Adipocyte (in vitro differentiated cells): Measurements from ENCODE around the gene FAM20A.
"Not testable (repeated sequence)": the region's sequence is repeated elsewhere in the genome, so short reads cannot be mapped to it uniquely, and the experiment has no call there.

ENCODE experiments used
- DNase-seq: peaks from one replicate; pipeline ENCODE4 v3.0.0-alpha.2; 2015; ENCODE audit warnings: low read depth
- H3K27me3 ChIP-seq: replicated peaks from 2 replicates; pipeline ENCODE4 v1.7.0; 2013; ENCODE audit warnings: mild to moderate bottlenecking, low read length, moderate library complexity; ENCODE audit not compliant: control insufficient read depth, insufficient read depth
- H3K36me3 ChIP-seq: 2 replicates; pipeline ENCODE4 v1.7.0; 2013; ENCODE audit warnings: low read length, mild to moderate bottlenecking, moderate library complexity; ENCODE audit not compliant: control insufficient read depth, insufficient read depth, severe bottlenecking
- H3K4me1 ChIP-seq: 2 replicates; pipeline ENCODE4 v1.7.0; 2013; ENCODE audit warnings: mild to moderate bottlenecking, low read length, moderate library complexity; ENCODE audit not compliant: control insufficient read depth, insufficient read depth
- H3K4me3 ChIP-seq: 2 replicates; pipeline ENCODE4 v1.7.0; 2013; ENCODE audit warnings: mild to moderate bottlenecking, low read length, moderate library complexity
- H3K9ac ChIP-seq: 2 replicates; pipeline ENCODE4 v1.7.0; 2013; ENCODE audit warnings: mild to moderate bottlenecking, low read length, moderate library complexity
- H3K9me3 ChIP-seq: 2 replicates; pipeline ENCODE4 v1.7.0; 2013; ENCODE audit warnings: mild to moderate bottlenecking, low read length, moderate library complexity; ENCODE audit not compliant: control insufficient read depth

FAM20A gene

GRCh38 chr17:68533887-68534694, 67.1 kb downstream of the FAM20A start:
- Histone ChIP-seq H3K4me3 (no peak overlapping the region), H3K9ac (peak overlapping the region; percentile 48), H3K27me3 (no peaks in the 10 kb centered on the region), H3K36me3 (peaks cover 90% of the 10 kb centered on the region), H3K4me1 (peaks cover 34% of the 10 kb centered on the region), H3K9me3 (no peaks in the 10 kb centered on the region)
- peak; percentile 66 for DNase-seq

- Histone ChIP-seq H3K9me3 (no peaks in the 10 kb centered on the region), H3K9ac (peak overlapping the region; percentile 56), H3K27me3 (no peaks in the 10 kb centered on the region), H3K4me1 (peaks cover 34% of the 10 kb centered on the region), H3K4me3 (no peak overlapping the region), H3K36me3 (peaks cover 90% of the 10 kb centered on the region)
- peak; percentile 68 for DNase-seq
These were observed 68.3 kb downstream of the FAM20A start for GRCh38 chr17:68532826-68533225.

GRCh38 chr17:68531252-68531651, 69.9 kb downstream of the FAM20A start:
- H3K36me3 ChIP-seq, result peaks cover 90% of the 10 kb centered on the region
- peak overlapping the region; percentile 2 for H3K9ac ChIP-seq
- peaks cover 31% of the 10 kb centered on the region for H3K4me1 ChIP-seq
- H3K4me3 ChIP-seq, result no peak overlapping the region
- no peaks in the 10 kb centered on the region for H3K9me3 ChIP-seq
- DNase-seq, result no peak
- no peaks in the 10 kb centered on the region for H3K27me3 ChIP-seq

- Histone ChIP-seq H3K27me3 (no peaks in the 10 kb centered on the region), H3K9me3 (no peaks in the 10 kb centered on the region), H3K36me3 (peaks cover 100% of the 10 kb centered on the region), H3K9ac (no peak overlapping the region), H3K4me1 (no peaks in the 10 kb centered on the region), H3K4me3 (no peak overlapping the region)
- no peak for DNase-seq
These were observed 73.9 kb downstream of the FAM20A start for GRCh38 chr17:68527314-68527713.

GRCh38 chr17:68526548-68526947, 74.6 kb downstream of the FAM20A start:
- Histone ChIP-seq H3K9me3 (no peaks in the 10 kb centered on the region), H3K4me3 (no peak overlapping the region), H3K36me3 (peaks cover 96% of the 10 kb centered on the region), H3K27me3 (no peaks in the 10 kb centered on the region), H3K4me1 (no peaks in the 10 kb centered on the region), H3K9ac (no peak overlapping the region)
- DNase-seq, result no peak

- H3K4me3 ChIP-seq, result no peak overlapping the region
- no peak for DNase-seq
- H3K9ac ChIP-seq, result no peak overlapping the region
- peaks cover 7% of the 10 kb centered on the region for H3K4me1 ChIP-seq
- no peaks in the 10 kb centered on the region for H3K27me3 ChIP-seq
- peaks cover 82% of the 10 kb centered on the region for H3K36me3 ChIP-seq
- H3K9me3 ChIP-seq, result no peaks in the 10 kb centered on the region
These were observed 78.9 kb downstream of the FAM20A start for GRCh38 chr17:68522266-68522665.

GRCh38 chr17:68519911-68520310, 81.3 kb downstream of the FAM20A start:
- Histone ChIP-seq H3K36me3 (peaks cover 81% of the 10 kb centered on the region), H3K9ac (no peak overlapping the region), H3K4me3 (no peak overlapping the region), H3K9me3 (no peaks in the 10 kb centered on the region), H3K27me3 (no peaks in the 10 kb centered on the region), H3K4me1 (peaks cover 30% of the 10 kb centered on the region)
- DNase-seq, result peak; percentile 19

- not testable (repeated sequence) for H3K9ac ChIP-seq, H3K9me3 ChIP-seq, H3K27me3 ChIP-seq, DNase-seq, H3K4me3 ChIP-seq
- peaks cover 72% of the 10 kb centered on the region for H3K36me3 ChIP-seq
- peaks cover 36% of the 10 kb centered on the region for H3K4me1 ChIP-seq
These were observed 82.1 kb downstream of the FAM20A start for GRCh38 chr17:68519051-68519450.

GRCh38 chr17:68518063-68518815, 82.9 kb downstream of the FAM20A start:
- no peaks in the 10 kb centered on the region for H3K27me3 ChIP-seq
- no peak overlapping the region for H3K4me3 ChIP-seq
- H3K9ac ChIP-seq, result no peak overlapping the region
- peaks cover 64% of the 10 kb centered on the region for H3K36me3 ChIP-seq
- no peaks in the 10 kb centered on the region for H3K9me3 ChIP-seq
- peaks cover 36% of the 10 kb centered on the region for H3K4me1 ChIP-seq
- DNase-seq, result no peak

GRCh38 chr17:68517605-68518004, 83.6 kb downstream of the FAM20A start:
- H3K27me3 ChIP-seq, H3K4me3 ChIP-seq, H3K9ac ChIP-seq, H3K9me3 ChIP-seq, DNase-seq: not testable (repeated sequence)
- Histone ChIP-seq H3K4me1 (peaks cover 36% of the 10 kb centered on the region), H3K36me3 (peaks cover 58% of the 10 kb centered on the region)

GRCh38 chr17:68516732-68517131, 84.4 kb downstream of the FAM20A start:
- H3K4me3 ChIP-seq, result no peak overlapping the region
- peaks cover 36% of the 10 kb centered on the region for H3K4me1 ChIP-seq
- H3K9ac ChIP-seq, result no peak overlapping the region
- no peaks in the 10 kb centered on the region for H3K9me3 ChIP-seq
- no peaks in the 10 kb centered on the region for H3K27me3 ChIP-seq
- no peak for DNase-seq
- peaks cover 51% of the 10 kb centered on the region for H3K36me3 ChIP-seq
